Measurements from ENCODE around the gene LTA. TPM values are rescaled to one million over a fixed set of nuclear protein-coding genes. Genes with fewer than 3 reads are reported as not detected.

The LTA gene
- total RNA-seq, 1 experiment from 2014 or later: not detected

GRCh38 chr6:31615748-31616147 lies 43.7 kb downstream of the LTA start:
- no peaks in the 10 kb centered on the region for H3K9me3 ChIP-seq (ENCODE audit: control insufficient read depth, low read depth, low read length)
- H3K9ac ChIP-seq (ENCODE audit: extremely low read depth, insufficient read length, low read length): no peak overlapping the region
- H3T11ph ChIP-seq (ENCODE audit: low read length): no peak overlapping the region
- H4K20me1 ChIP-seq (ENCODE audit: control insufficient read depth, insufficient read depth, insufficient read length): no peaks in the 10 kb centered on the region
- H3K4ac ChIP-seq (ENCODE audit: low read depth, low read length): no peak overlapping the region
- no peak overlapping the region for H2BK120ac ChIP-seq (ENCODE audit: low read depth, low read length, poor library complexity, severe bottlenecking)
- no peak for TF ChIP-seq CTCF (conservative IDR thresholded peaks at IDR 0.05)
- no peak overlapping the region for H4K91ac ChIP-seq (ENCODE audit: insufficient read length, low read depth, low read length)
- no peaks in the 10 kb centered on the region for H3K23me2 ChIP-seq (ENCODE audit: insufficient read length, low read depth, low read length, poor library complexity, severe bottlenecking)
- H3K79me1 ChIP-seq (ENCODE audit: insufficient read depth, low read depth, low read length, poor library complexity, severe bottlenecking): no peaks in the 10 kb centered on the region
- H4K5ac ChIP-seq (ENCODE audit: insufficient read length, low read depth, low read length): no peak overlapping the region
- H2AK5ac ChIP-seq (ENCODE audit: insufficient read length, low read length): no peak overlapping the region
- H3K56ac ChIP-seq (ENCODE audit: insufficient read length, low read depth, low read length): no peak overlapping the region
- no peak overlapping the region for H2BK12ac ChIP-seq (ENCODE audit: insufficient read length, low read depth, low read length)
- no CpG with 5 or more reads among the region's 7 CpGs for WGBS (ENCODE audit: extremely low coverage, insufficient read length, low lambda C conversion rate)
- no peak overlapping the region for H4K8ac ChIP-seq (replicated peaks; ENCODE audit: insufficient read length, low read depth, low read length)
- no peak overlapping the region for H3K4me2 ChIP-seq (ENCODE audit: insufficient read depth, insufficient read length, low read length)
- Mint-ChIP-seq H3K27me3 (ENCODE audit: low read depth) (no peaks in the 10 kb centered on the region), H3K4me1 (peaks cover 19 to 26% of the 10 kb centered on the region in 2 experiments), H3K27ac (peak overlapping the region in 2 of 3 experiments; percentile 34 to 94; a peak in 4 of 7 replicates), H3K36me3 (ENCODE audit: insufficient read depth in 1 of 3, low read depth in 3 of 3) (no peaks in the 10 kb centered on the region; a peak in 1 of 7 replicates), H3K9me3 (no peaks in the 10 kb centered on the region), H3K4me3 (peak overlapping the region in 1 of 2 experiments; percentile 29; a peak in 1 of 5 replicates)
- H3K27me3 ChIP-seq (ENCODE audit: insufficient read depth, low read length): no peaks in the 10 kb centered on the region
- H2BK15ac ChIP-seq (ENCODE audit: low read depth, low read length): no peak overlapping the region
- H3K18ac ChIP-seq (ENCODE audit: insufficient read length, low read depth, low read length): peak overlapping the region; percentile 72
- no peaks in the 10 kb centered on the region for H3K79me2 ChIP-seq (ENCODE audit: insufficient read depth, low read length)
- no peak overlapping the region for H3K27ac ChIP-seq (ENCODE audit: insufficient read length, low read depth, low read length)
- H3K14ac ChIP-seq (ENCODE audit: insufficient read depth, low read length): no peak overlapping the region
- H3K4me1 ChIP-seq (ENCODE audit: insufficient read depth, low read length): peaks cover 14% of the 10 kb centered on the region; the same call in 1 of the 2 replicates
- no peak overlapping the region for H2BK5ac ChIP-seq (ENCODE audit: insufficient read length, low read length)
- H3K23ac ChIP-seq (ENCODE audit: insufficient read length, low read depth, low read length): no peak overlapping the region
- H2BK20ac ChIP-seq (ENCODE audit: low read depth, low read length, poor library complexity, severe bottlenecking): no peak overlapping the region
- DNase-seq: no peak
- no peak overlapping the region for H2AFZ ChIP-seq (ENCODE audit: low read length)

Data from H9 (cell line).